Body of pancreas (tissue), 4 donors: ENCODE measurements around the gene MTPN. TPM values are rescaled to one million over a fixed set of nuclear protein-coding genes. Genes with fewer than 3 reads are reported as not detected.

Source experiments
- ATAC-seq: fragments of 150-250 bp; one replicate; pipeline ENCODE4 v1.9.1; 2016
- DNase-seq, 4 donors: peaks; one replicate each; pipeline ENCODE4 v3.0.0-alpha.2; 2019
- H3K27ac ChIP-seq, 4 donors: fragments of 200-600 bp; sonication (generic); 1 replicate in 3 of 4; 2 replicates in 1 of 4; pipeline versions ENCODE4 v1.5.1 to v1.6.1; 2016 to 2019; ENCODE audit warnings: mild to moderate bottlenecking in 1 of 4, mixed read lengths in 1 of 4, moderate library complexity in 1 of 4
- H3K27me3 ChIP-seq, 2 donors: fragments of 200-600 bp; sonication (generic); one replicate each; pipeline ENCODE4 v1.6.0; 2016; ENCODE audit warnings: mild to moderate bottlenecking in 1 of 2
- H3K36me3 ChIP-seq, 2 donors: fragments of 200-600 bp; sonication (generic); replicated peaks in 1 of 2; 2 replicates each; pipeline ENCODE4 v1.5.1; 2016; ENCODE audit warnings: low read depth in 2 of 2; ENCODE audit not compliant: insufficient read depth in 1 of 2
- H3K4me1 ChIP-seq: fragments of 200-600 bp; sonication (generic); one replicate; pipeline ENCODE4 v1.6.0; 2016
- H3K4me3 ChIP-seq, 2 donors: fragments of 200-600 bp; sonication (generic); 1 replicate in 1 of 2; 2 replicates in 1 of 2; pipeline ENCODE4 v1.5.1; 2016 to 2019
- H3K9me3 ChIP-seq, 3 donors: fragments of 200-600 bp; sonication (generic); 1 replicate in 2 of 3; 2 replicates in 1 of 3; pipeline ENCODE4 v1.5.1; 2016
- CTCF ChIP-seq, 7 experiments: fragments of 450-650 bp in 4 of 7; fragments of 200-600 bp in 3 of 7; sonication (generic) in 3 of 7; IDR thresholded peaks; one replicate each; pipeline ENCODE4 v1.5.1; 2016 to 2019; ENCODE audit warnings: antibody characterized with exemption in 7 of 7
- POLR2A ChIP-seq, 3 donors: fragments of 450-650 bp; IDR thresholded peaks; one replicate each; pipeline ENCODE4 v1.6.1; 2016; ENCODE audit warnings: antibody characterized with exemption in 3 of 3, mild to moderate bottlenecking in 2 of 3
- WGBS, 2 donors: methylation state at CpG; one replicate each; pipeline ENCODE4 v1.1.5; 2017; 5-methylcytosine and 5-hydroxymethylcytosine counted together
- intact Hi-C: fragments of 100-400 bp; cut with DNase I; formaldehyde crosslinking; loops from one replicate; pipeline ENCODE4 v1.15.1; 2023
- total RNA-seq, 2 donors: library from RNA; depleted of rRNA; stranded (reverse); fragments of >200 nt; gene quantifications; one replicate each; pipeline ENCODE4 v1.1.0, GENCODE V29; 2016

Gene MTPN
- total RNA-seq, 2 donors from 2014 or later = 23.1 to 25.1 TPM

DNA sequence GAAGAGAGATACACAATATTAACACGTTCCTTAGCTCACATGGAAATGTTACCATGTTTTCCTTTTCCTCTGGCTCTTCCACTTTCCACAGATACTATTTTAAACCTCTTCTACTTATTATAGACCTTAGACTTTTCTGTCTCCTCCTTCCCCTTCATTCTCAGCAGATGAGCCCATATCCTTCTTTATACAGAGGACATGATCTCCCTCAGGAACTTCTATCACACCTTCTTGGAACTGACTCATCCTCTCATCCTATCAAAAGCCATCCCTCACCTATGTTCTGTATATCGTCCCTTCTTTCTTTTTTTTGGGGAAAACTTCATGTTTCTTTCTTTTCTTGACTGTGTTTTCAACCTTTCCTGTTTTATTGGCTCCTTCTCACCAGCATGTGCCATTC, 20.8 kb downstream of the MTPN start:
- intact Hi-C loops = no loop called here
- Histone ChIP-seq H3K4me1 (peaks cover 13% of the 10 kb centered on the region), H3K4me3 (no peak overlapping the region), H3K27me3 (no peaks in the 10 kb centered on the region), H3K27ac (no peak overlapping the region), H3K36me3 (no peaks in the 10 kb centered on the region), H3K9me3 (no peaks in the 10 kb centered on the region)
- TF ChIP-seq POLR2A (IDR thresholded peaks at IDR 0.05) (no peak), CTCF (IDR thresholded peaks at IDR 0.05) (no peak)
- no peak for DNase-seq
- 94 to 96% methylated on average over 2 of the region's 2 CpGs for WGBS, 2 donors
- no peak for ATAC-seq

GRCh38 chr7:135950972-135951371, 26.2 kb downstream of the MTPN start:
- WGBS, 2 donors = 90 to 98% methylated on average over 2 of the region's 2 CpGs
- intact Hi-C loops = no loop called here

DNA sequence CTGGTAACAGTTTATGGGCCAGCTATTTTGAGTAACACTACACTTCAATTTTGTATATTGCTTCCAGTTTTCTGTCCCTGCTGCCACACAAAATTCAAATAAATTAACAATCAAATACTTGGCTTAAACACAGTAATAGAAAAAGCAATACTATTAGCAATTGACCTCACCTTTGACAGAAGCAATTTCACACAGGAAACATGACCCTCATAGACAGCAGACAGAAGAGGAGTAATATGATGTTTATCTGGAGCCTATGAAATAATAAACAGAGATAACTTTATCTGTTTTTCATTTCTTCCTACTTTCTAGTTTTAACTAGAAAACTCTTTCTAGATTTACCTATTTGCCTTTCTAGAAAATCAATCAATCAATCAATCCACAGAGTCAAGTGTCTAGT, 26.7 kb downstream of the MTPN start:
- DNase-seq = no peak
- no peak for TF ChIP-seq CTCF (IDR thresholded peaks at IDR 0.05)
- no peak for TF ChIP-seq POLR2A (IDR thresholded peaks at IDR 0.05)
- peaks cover 0 to 7% of the 10 kb centered on the region in 2 donors for H3K36me3 ChIP-seq
- H3K27me3 ChIP-seq = no peaks in the 10 kb centered on the region
- no peak overlapping the region for H3K27ac ChIP-seq
- no peak overlapping the region for H3K4me3 ChIP-seq
- intact Hi-C loops = no loop called here
- no peak for ATAC-seq
- H3K9me3 ChIP-seq = no peaks in the 10 kb centered on the region
- H3K4me1 ChIP-seq = no peaks in the 10 kb centered on the region

More at GRCh38 chr7:135950972-135951371, 26.2 kb downstream of the MTPN start:
- TF ChIP-seq POLR2A (IDR thresholded peaks at IDR 0.05) (no peak), CTCF (IDR thresholded peaks at IDR 0.05) (no peak)
- Histone ChIP-seq H3K4me3 (no peak overlapping the region), H3K4me1 (no peaks in the 10 kb centered on the region), H3K36me3 (peaks cover 0 to 7% of the 10 kb centered on the region in 2 donors), H3K9me3 (no peaks in the 10 kb centered on the region), H3K27me3 (no peaks in the 10 kb centered on the region), H3K27ac (no peak overlapping the region)
- ATAC-seq (no peak), DNase-seq (no peak)

GRCh38 chr7:135946289-135947055, 30.7 kb downstream of the MTPN start:
- Histone ChIP-seq H3K27ac (no peak overlapping the region), H3K9me3 (no peaks in the 10 kb centered on the region), H3K4me3 (no peak overlapping the region), H3K4me1 (no peaks in the 10 kb centered on the region), H3K36me3 (peaks cover 0 to 7% of the 10 kb centered on the region in 2 donors), H3K27me3 (no peaks in the 10 kb centered on the region)
- ATAC-seq (no peak), DNase-seq (no peak)
- intact Hi-C loops = no loop called here
- no peak for TF ChIP-seq POLR2A (IDR thresholded peaks at IDR 0.05)
- no peak for TF ChIP-seq CTCF (IDR thresholded peaks at IDR 0.05)
- WGBS, 2 donors = 79 to 84% methylated on average over 3 of the region's 3 CpGs

DNA sequence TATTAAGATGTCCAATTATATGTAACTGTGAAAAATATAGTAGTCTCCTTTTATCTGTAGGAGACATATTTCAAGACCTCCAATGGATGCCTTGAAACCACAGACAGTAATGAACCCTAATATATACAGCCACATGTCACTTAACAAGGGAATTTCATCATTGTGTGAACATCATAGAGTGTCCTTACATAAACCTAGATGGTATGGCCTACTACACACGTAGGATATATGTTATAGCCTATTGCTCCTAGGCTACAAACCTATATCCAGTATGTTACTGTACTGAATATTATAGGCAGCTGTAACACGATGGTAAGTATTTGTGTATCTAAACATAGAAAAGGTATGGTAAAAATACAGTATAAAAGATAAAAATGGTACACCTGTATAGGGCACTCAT, 32.4 kb downstream of the MTPN start:
- H3K4me1 ChIP-seq = no peaks in the 10 kb centered on the region
- H3K9me3 ChIP-seq = no peaks in the 10 kb centered on the region
- DNase-seq = no peak
- no peak overlapping the region for H3K27ac ChIP-seq
- TF ChIP-seq POLR2A (IDR thresholded peaks at IDR 0.05) (no peak), CTCF (IDR thresholded peaks at IDR 0.05) (no peak)
- no peak overlapping the region for H3K4me3 ChIP-seq
- no peak for ATAC-seq
- H3K27me3 ChIP-seq = no peaks in the 10 kb centered on the region
- WGBS, 2 donors = 88 to 97% methylated on average over 2 of the region's 2 CpGs
- H3K36me3 ChIP-seq = peaks cover 0 to 2% of the 10 kb centered on the region in 2 donors
- intact Hi-C loops = no loop called here
